Astrocyte (in vitro differentiated cells and primary cell): ENCODE data around the gene ANXA2R. TPM values are rescaled to one million over a fixed set of nuclear protein-coding genes. Genes with fewer than 3 reads are reported as not detected.

ENCODE experiments used
- DNase-seq: peaks from one replicate; pipeline ENCODE4 v3.0.0-alpha.2; 2010; ENCODE audit warnings: low read depth
- FAIRE-seq: peaks from 2 replicates; lab custom pipeline; 2011; peaks lifted over from hg19 to GRCh38; lab: Jason Lieb, UNC
- H2AFZ ChIP-seq: 2 replicates; pipeline ENCODE4 v1.6.0; 2012; ENCODE audit warnings: low read depth, low read length, inconsistent platforms
- H3K27ac ChIP-seq: 2 replicates; pipeline ENCODE4 v1.5.1; 2011; ENCODE audit warnings: low read depth, low read length, inconsistent platforms
- H3K27me3 ChIP-seq: 2 replicates; pipeline ENCODE4 v1.6.0; 2011; ENCODE audit warnings: low read length, inconsistent platforms; ENCODE audit not compliant: insufficient read depth
- H3K36me3 ChIP-seq: 2 replicates; pipeline ENCODE4 v1.5.1; 2011; ENCODE audit warnings: low read length, inconsistent platforms; ENCODE audit not compliant: insufficient read depth
- H3K4me1 ChIP-seq: 2 replicates; pipeline ENCODE4 v1.5.1; 2011; ENCODE audit warnings: low read length, inconsistent platforms; ENCODE audit not compliant: insufficient read depth
- H3K4me2 ChIP-seq: 2 replicates; pipeline ENCODE4 v1.6.0; 2012; ENCODE audit warnings: low read length, inconsistent platforms
- H3K4me3 ChIP-seq: 2 replicates; pipeline ENCODE4 v1.5.1; 2011; ENCODE audit warnings: low read depth, mild to moderate bottlenecking, low read length, inconsistent platforms; ENCODE audit not compliant: insufficient read depth
- H3K79me2 ChIP-seq: 2 replicates; pipeline ENCODE4 v1.6.0; 2012; ENCODE audit warnings: mild to moderate bottlenecking, low read length, inconsistent platforms; ENCODE audit not compliant: insufficient read depth
- H3K9ac ChIP-seq: 2 replicates; pipeline ENCODE4 v1.6.0; 2012; ENCODE audit warnings: mild to moderate bottlenecking, low read length, inconsistent platforms
- H3K9me3 ChIP-seq: 2 replicates; pipeline ENCODE4 v1.5.1; 2012; ENCODE audit warnings: low read depth, mild to moderate bottlenecking, low read length, inconsistent platforms; ENCODE audit not compliant: insufficient read depth
- H4K20me1 ChIP-seq: 2 replicates; pipeline ENCODE4 v1.6.0; 2012; ENCODE audit warnings: low read length, inconsistent platforms; ENCODE audit not compliant: insufficient read depth
- H3K27ac Mint-ChIP-seq: one replicate; pipeline ENCODE4 v1.8.0; 2021; ENCODE audit warnings: mild to moderate bottlenecking, mixed read lengths; ENCODE audit not compliant: unreplicated experiment
- H3K27me3 Mint-ChIP-seq: one replicate; pipeline ENCODE4 v1.8.0; 2021; ENCODE audit warnings: low read depth, mixed read lengths; ENCODE audit not compliant: unreplicated experiment
- H3K36me3 Mint-ChIP-seq: one replicate; pipeline ENCODE4 v1.8.0; 2021; ENCODE audit warnings: low read depth, mixed read lengths; ENCODE audit not compliant: unreplicated experiment
- H3K4me1 Mint-ChIP-seq: one replicate; pipeline ENCODE4 v1.8.0; 2021; ENCODE audit warnings: low read depth, mixed read lengths; ENCODE audit not compliant: unreplicated experiment
- H3K4me3 Mint-ChIP-seq: one replicate; pipeline ENCODE4 v1.8.0; 2021; ENCODE audit warnings: mild to moderate bottlenecking, moderate library complexity, mixed read lengths; ENCODE audit not compliant: unreplicated experiment
- H3K9me3 Mint-ChIP-seq: one replicate; pipeline ENCODE4 v1.8.0; 2021; ENCODE audit warnings: mild to moderate bottlenecking, mixed read lengths; ENCODE audit not compliant: unreplicated experiment
- CTCF ChIP-seq: IDR thresholded peaks from 2 replicates; pipeline ENCODE4 v1.5.1; 2011; ENCODE audit warnings: low read depth, mild to moderate bottlenecking, inconsistent platforms, low read length, moderate library complexity; ENCODE audit not compliant: insufficient read depth
- EZH2 ChIP-seq: IDR thresholded peaks from 2 replicates; pipeline ENCODE4 v1.6.1; 2012; ENCODE audit warnings: mild to moderate bottlenecking, low read length, inconsistent platforms; ENCODE audit not compliant: insufficient read depth
- total RNA-seq: library from RNA; stranded (reverse); gene quantifications from 2 replicates; pipeline ENCODE4 v1.2.1, GENCODE V29; 2021

Gene ANXA2R
- total RNA-seq, 1 donor from 2014 or later, result 0.50 TPM

GRCh38 chr5:43075319-43076293, 35.5 kb upstream of the ANXA2R start:
- H3K27ac ChIP-seq, result no peak overlapping the region
- H3K9me3 ChIP-seq, result no peaks in the 10 kb centered on the region
- TF ChIP-seq CTCF (no peak), EZH2 (no peak)
- no peak overlapping the region for H3K27ac Mint-ChIP-seq
- FAIRE-seq (no peak), DNase-seq (no peak)
- peaks cover 14% of the 10 kb centered on the region for H3K4me1 Mint-ChIP-seq
- no peak overlapping the region for H3K4me3 ChIP-seq
- no peaks in the 10 kb centered on the region for H3K27me3 Mint-ChIP-seq
- peak overlapping the region; percentile 6 for H3K9ac ChIP-seq
- peak overlapping the region; percentile 39 for H3K4me2 ChIP-seq
- H2AFZ ChIP-seq, result no peak overlapping the region
- peaks cover 21% of the 10 kb centered on the region for H3K36me3 Mint-ChIP-seq
- no peaks in the 10 kb centered on the region for H3K4me1 ChIP-seq
- no peaks in the 10 kb centered on the region for H3K27me3 ChIP-seq
- H3K4me3 Mint-ChIP-seq, result no peak overlapping the region
- H4K20me1 ChIP-seq, result peaks cover 4% of the 10 kb centered on the region
- H3K36me3 ChIP-seq, result peaks cover 14% of the 10 kb centered on the region
- H3K9me3 Mint-ChIP-seq, result no peaks in the 10 kb centered on the region
- H3K79me2 ChIP-seq, result peaks cover 27% of the 10 kb centered on the region

GRCh38 chr5:43074987-43075318, 34.8 kb upstream of the ANXA2R start:
- Histone ChIP-seq H3K9ac (peak overlapping the region; percentile 6), H3K4me1 (no peaks in the 10 kb centered on the region), H3K4me2 (peak overlapping the region; percentile 39), H3K27ac (no peak overlapping the region), H3K27me3 (no peaks in the 10 kb centered on the region), H3K36me3 (peaks cover 12% of the 10 kb centered on the region), H4K20me1 (peaks cover 4% of the 10 kb centered on the region), H2AFZ (no peak overlapping the region), H3K79me2 (peaks cover 32% of the 10 kb centered on the region), H3K4me3 (no peak overlapping the region), H3K9me3 (no peaks in the 10 kb centered on the region)
- no peak overlapping the region for H3K4me3 Mint-ChIP-seq
- FAIRE-seq (no peak), DNase-seq (no peak)
- TF ChIP-seq EZH2 (no peak), CTCF (no peak)
- no peak overlapping the region for H3K27ac Mint-ChIP-seq
- peaks cover 14% of the 10 kb centered on the region for H3K4me1 Mint-ChIP-seq
- no peaks in the 10 kb centered on the region for H3K9me3 Mint-ChIP-seq
- H3K36me3 Mint-ChIP-seq, result peaks cover 23% of the 10 kb centered on the region
- H3K27me3 Mint-ChIP-seq, result no peaks in the 10 kb centered on the region
